ENCODE measurements around the gene EPHA8.

DNA sequence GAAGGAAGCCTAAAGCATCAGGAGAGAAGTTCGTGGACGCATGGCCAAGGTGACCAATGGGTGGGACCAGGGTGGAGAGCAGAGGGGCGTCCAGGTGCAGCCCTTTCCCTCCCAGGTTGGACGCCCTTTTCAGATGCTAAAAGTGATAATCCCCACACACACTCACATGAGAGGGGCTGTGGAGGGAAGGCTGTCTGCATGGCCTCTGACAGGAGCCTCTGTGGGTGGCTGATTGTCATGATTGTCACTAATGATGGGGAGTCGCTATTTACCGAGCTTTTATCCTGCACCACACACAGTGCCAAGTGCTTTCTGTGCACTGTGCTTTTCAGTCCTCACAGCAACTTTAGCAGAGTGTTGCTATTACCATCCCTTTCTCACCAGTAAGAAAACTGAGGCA, 46.0 kb downstream of the EPHA8 start:
- TF ChIP-seq, protein P1, sequence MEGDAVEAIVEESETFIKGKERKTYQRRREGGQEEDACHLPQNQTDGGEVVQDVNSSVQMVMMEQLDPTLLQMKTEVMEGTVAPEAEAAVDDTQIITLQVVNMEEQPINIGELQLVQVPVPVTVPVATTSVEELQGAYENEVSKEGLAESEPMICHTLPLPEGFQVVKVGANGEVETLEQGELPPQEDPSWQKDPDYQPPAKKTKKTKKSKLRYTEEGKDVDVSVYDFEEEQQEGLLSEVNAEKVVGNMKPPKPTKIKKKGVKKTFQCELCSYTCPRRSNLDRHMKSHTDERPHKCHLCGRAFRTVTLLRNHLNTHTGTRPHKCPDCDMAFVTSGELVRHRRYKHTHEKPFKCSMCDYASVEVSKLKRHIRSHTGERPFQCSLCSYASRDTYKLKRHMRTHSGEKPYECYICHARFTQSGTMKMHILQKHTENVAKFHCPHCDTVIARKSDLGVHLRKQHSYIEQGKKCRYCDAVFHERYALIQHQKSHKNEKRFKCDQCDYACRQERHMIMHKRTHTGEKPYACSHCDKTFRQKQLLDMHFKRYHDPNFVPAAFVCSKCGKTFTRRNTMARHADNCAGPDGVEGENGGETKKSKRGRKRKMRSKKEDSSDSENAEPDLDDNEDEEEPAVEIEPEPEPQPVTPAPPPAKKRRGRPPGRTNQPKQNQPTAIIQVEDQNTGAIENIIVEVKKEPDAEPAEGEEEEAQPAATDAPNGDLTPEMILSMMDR (IDR thresholded peaks at IDR 0.05): no peak
- TF ChIP-seq POLR2A (IDR thresholded peaks at IDR 0.05): no peak

Data from vagina (tissue), 2 donors.